ENCODE data around the gene C6orf47. TPM values are rescaled to one million over a fixed set of nuclear protein-coding genes. Genes with fewer than 3 reads are reported as not detected.

Gene C6orf47
- polyA plus RNA-seq, 2 of the 4 experiments (the other 2 are of a cell fraction): 6.0 to 13.6 TPM

- TF ChIP-seq ZNF302 (CRISPR knock-in tag; IDR thresholded peaks at IDR 0.05) (no peak), HOXB5 (CRISPR knock-in tag; IDR thresholded peaks at IDR 0.05) (no peak), KDM5A (IDR thresholded peaks at IDR 0.05) (no peak), BCL3 (IDR thresholded peaks at IDR 0.05) (0 out of 3 replicates have a peak, but pooled peaks have one; percentile 18)
- TF ChIP-seq, protein P1, sequence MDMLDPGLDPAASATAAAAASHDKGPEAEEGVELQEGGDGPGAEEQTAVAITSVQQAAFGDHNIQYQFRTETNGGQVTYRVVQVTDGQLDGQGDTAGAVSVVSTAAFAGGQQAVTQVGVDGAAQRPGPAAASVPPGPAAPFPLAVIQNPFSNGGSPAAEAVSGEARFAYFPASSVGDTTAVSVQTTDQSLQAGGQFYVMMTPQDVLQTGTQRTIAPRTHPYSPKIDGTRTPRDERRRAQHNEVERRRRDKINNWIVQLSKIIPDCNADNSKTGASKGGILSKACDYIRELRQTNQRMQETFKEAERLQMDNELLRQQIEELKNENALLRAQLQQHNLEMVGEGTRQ (IDR thresholded peaks at IDR 0.05): no peak
These were observed 7.5 kb downstream of the C6orf47 start (continued) for GRCh38 chr6:31652925-31653724.

- Histone ChIP-seq H3K4me3 (peak overlapping the region; percentile 69), H3K9me3 (no peaks in the 10 kb centered on the region), H3K4me1 (peaks cover 10% of the 10 kb centered on the region; the same call in 2 of the 3 replicates), H3K4me2 (peak overlapping the region; percentile 83), H3K27ac (peak overlapping the region; percentile 91 to 99)
- CTCF ChIA-PET: interaction anchor here (1.4 to 2.4 kb wide), 3 partner anchors 9 to 105 kb away, joined by 5 to 12 read pairs (median 6); partner anchors contain the start of gene ATP6V1G2
- no peak for FAIRE-seq
- POLR2A ChIA-PET: interaction anchor here (0.7 to 1.8 kb wide), 13 partner anchors 9 to 246 kb away, joined by 3 to 14 read pairs (median 4); partner anchors contain the start of genes C6orf47, CSNK2B, DDX39B and EHMT2
- DNase-seq (ENCODE audit: low read depth in 1 of 2, low spot score in 1 of 2): peak; percentile 58 to 66
- no peak for TF ChIP-seq SREBF2 (IDR thresholded peaks at IDR 0.05)
- TF ChIP-seq BHLHE40 (IDR thresholded peaks at IDR 0.05; ENCODE audit: low read depth, low read length): 0 out of 2 replicates have a peak, but pooled peaks have one; percentile 18
- ATAC-seq: peak; percentile 79 to 80
- WGBS (ENCODE audit: missing lambda C conversion rate): 6% methylated on average over 22 of the region's 29 CpGs
These were observed 8.9 kb downstream of the C6orf47 start for GRCh38 chr6:31651602-31652191.

DNA sequence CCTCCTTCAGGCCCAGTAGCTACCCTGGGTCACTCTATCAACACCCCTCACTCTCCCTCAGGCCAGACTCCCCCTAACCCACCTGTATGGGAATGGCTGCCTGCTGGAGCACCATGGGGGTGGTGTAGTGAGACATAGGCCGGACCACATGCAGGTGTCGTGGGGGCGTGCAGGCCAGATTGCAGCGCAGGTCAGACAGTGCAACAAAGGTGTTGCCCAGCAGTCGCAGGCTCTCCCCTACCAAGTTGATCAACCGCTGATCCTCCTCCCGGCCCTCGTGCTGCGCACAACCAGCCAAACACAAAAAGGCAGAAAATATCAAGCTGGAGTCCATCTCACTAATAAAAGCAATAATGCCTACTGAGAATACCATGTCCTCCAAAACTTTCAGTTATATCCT is 15.3 kb downstream of the C6orf47 start:
- ChIA-PET CTCF (interaction anchor here (1.6 kb wide), 1 partner anchor 12 kb away, joined by 3 read pairs; no protein-coding TSS in a partner anchor), POLR2A (no interaction called here)
- 95% methylated on average over 9 of the region's 9 CpGs for WGBS (ENCODE audit: missing lambda C conversion rate)

More for the DNA sequence above, 15.3 kb downstream of the C6orf47 start:
- Histone ChIP-seq H3K4me1 (no peaks in the 10 kb centered on the region), H3K27ac (no peak overlapping the region), H3K4me2 (no peak overlapping the region), H3K4me3 (no peak overlapping the region), H3K9me3 (no peaks in the 10 kb centered on the region)
- ATAC-seq (no peak), FAIRE-seq (no peak), DNase-seq (ENCODE audit: low read depth in 1 of 2, low spot score in 1 of 2) (no peak)
- TF ChIP-seq ESRRA (IDR thresholded peaks at IDR 0.05; ENCODE audit: borderline replicate concordance, low read length): no peak
- no peak for TF ChIP-seq FOSL2 (IDR thresholded peaks at IDR 0.05)
- no peak for TF ChIP-seq FOSL2 (CRISPR knock-in tag; IDR thresholded peaks at IDR 0.05)
- TF ChIP-seq, protein P2, sequence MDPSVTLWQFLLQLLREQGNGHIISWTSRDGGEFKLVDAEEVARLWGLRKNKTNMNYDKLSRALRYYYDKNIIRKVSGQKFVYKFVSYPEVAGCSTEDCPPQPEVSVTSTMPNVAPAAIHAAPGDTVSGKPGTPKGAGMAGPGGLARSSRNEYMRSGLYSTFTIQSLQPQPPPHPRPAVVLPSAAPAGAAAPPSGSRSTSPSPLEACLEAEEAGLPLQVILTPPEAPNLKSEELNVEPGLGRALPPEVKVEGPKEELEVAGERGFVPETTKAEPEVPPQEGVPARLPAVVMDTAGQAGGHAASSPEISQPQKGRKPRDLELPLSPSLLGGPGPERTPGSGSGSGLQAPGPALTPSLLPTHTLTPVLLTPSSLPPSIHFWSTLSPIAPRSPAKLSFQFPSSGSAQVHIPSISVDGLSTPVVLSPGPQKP (IDR thresholded peaks at IDR 0.05; ENCODE audit: low read depth, low read length): no peak
- no peak for TF ChIP-seq CEBPB (IDR thresholded peaks at IDR 0.05)
- no peak for TF ChIP-seq MAFK (IDR thresholded peaks at IDR 0.05; ENCODE audit: partially characterized antibody)
- TF ChIP-seq TP53 (CRISPR knock-in tag; IDR thresholded peaks at IDR 0.05): no peak
- TF ChIP-seq HOXA7 (CRISPR knock-in tag; IDR thresholded peaks at IDR 0.05): no peak
- no peak for TF ChIP-seq HOXB13 (CRISPR knock-in tag; IDR thresholded peaks at IDR 0.05; ENCODE audit: low read depth)
- TF ChIP-seq ZC3H11A (IDR thresholded peaks at IDR 0.05): no peak
- no peak for TF ChIP-seq HES2 (IDR thresholded peaks at IDR 0.05)
- no peak for TF ChIP-seq HOXB5 (CRISPR knock-in tag; IDR thresholded peaks at IDR 0.05)
- TF ChIP-seq BHLHE40 (IDR thresholded peaks at IDR 0.05; ENCODE audit: low read depth, low read length): no peak
- TF ChIP-seq REST (IDR thresholded peaks at IDR 0.05): no peak
- TF ChIP-seq CHD4 (IDR thresholded peaks at IDR 0.05; ENCODE audit: borderline replicate concordance): no peak
- TF ChIP-seq CHD2 (IDR thresholded peaks at IDR 0.05; ENCODE audit: low read length, partially characterized antibody): no peak
- TF ChIP-seq FOXS1 (CRISPR knock-in tag; IDR thresholded peaks at IDR 0.05): no peak
- no peak for TF ChIP-seq POLR2A (IDR thresholded peaks at IDR 0.05; ENCODE audit: low read length)
- TF ChIP-seq NPAS2 (CRISPR knock-in tag; IDR thresholded peaks at IDR 0.05; ENCODE audit: borderline replicate concordance): no peak
- no peak for TF ChIP-seq MYC (IDR thresholded peaks at IDR 0.05; ENCODE audit: borderline replicate concordance, low read length)
- no peak for TF ChIP-seq HDAC2 (IDR thresholded peaks at IDR 0.05)

All from A549 (cell line).